KMS-11 (cell line): ENCODE results near the gene KCNQ1.

Source experiments
- H2AFZ ChIP-seq: fragments of 200-600 bp; sonication (generic); 2 replicates; pipeline ENCODE4 v1.6.1; 2016; ENCODE audit warnings: antibody characterized with exemption, mixed run types, low read depth
- H3K27ac ChIP-seq: fragments of 200-600 bp; sonication (generic); 2 replicates; pipeline ENCODE4 v1.6.1; 2016; ENCODE audit warnings: mild to moderate bottlenecking, mixed run types
- H3K27me3 ChIP-seq: fragments of 200-600 bp; sonication (generic); 2 replicates; pipeline ENCODE4 v1.6.1; 2017; ENCODE audit warnings: mild to moderate bottlenecking, low read depth, mixed run types, moderate library complexity; ENCODE audit not compliant: insufficient read depth
- H3K36me3 ChIP-seq: fragments of 200-600 bp; sonication (generic); 2 replicates; pipeline ENCODE4 v1.6.1; 2017; ENCODE audit warnings: mild to moderate bottlenecking, mixed run types; ENCODE audit not compliant: insufficient read depth
- H3K4me1 ChIP-seq: fragments of 200-600 bp; sonication (generic); 2 replicates; pipeline ENCODE4 v1.6.1; 2016; ENCODE audit warnings: mild to moderate bottlenecking, low read depth, mixed run types; ENCODE audit not compliant: poor library complexity, severe bottlenecking
- H3K4me2 ChIP-seq: fragments of 200-600 bp; sonication (generic); 2 replicates; pipeline ENCODE4 v1.7.0; 2016; ENCODE audit warnings: mild to moderate bottlenecking, mixed run types
- H3K4me3 ChIP-seq: fragments of 200-600 bp; sonication (generic); IDR thresholded peaks from 2 replicates; pipeline ENCODE4 v1.6.1; 2017; ENCODE audit warnings: low read depth, low read length, mixed read lengths; ENCODE audit not compliant: insufficient read depth
- H3K79me2 ChIP-seq: fragments of 200-600 bp; sonication (generic); 2 replicates; pipeline ENCODE4 v1.6.1; 2016; ENCODE audit warnings: low read depth, mixed run types; ENCODE audit not compliant: insufficient read depth
- H3K9ac ChIP-seq: fragments of 200-600 bp; sonication (generic); 2 replicates; pipeline ENCODE4 v1.6.1; 2016; ENCODE audit warnings: mild to moderate bottlenecking, mixed run types
- H4K20me1 ChIP-seq: fragments of 200-600 bp; sonication (generic); 2 replicates; pipeline ENCODE4 v1.6.1; 2016; ENCODE audit warnings: mild to moderate bottlenecking, mixed run types; ENCODE audit not compliant: insufficient read depth
- CTCF ChIP-seq: fragments of 200-600 bp; sonication (generic); conservative IDR thresholded peaks from 2 replicates; pipeline ENCODE4 v1.6.1; 2017; ENCODE audit warnings: low read depth, mild to moderate bottlenecking, antibody characterized with exemption, low read length, moderate library complexity, mixed read lengths

The KCNQ1 gene

DNA sequence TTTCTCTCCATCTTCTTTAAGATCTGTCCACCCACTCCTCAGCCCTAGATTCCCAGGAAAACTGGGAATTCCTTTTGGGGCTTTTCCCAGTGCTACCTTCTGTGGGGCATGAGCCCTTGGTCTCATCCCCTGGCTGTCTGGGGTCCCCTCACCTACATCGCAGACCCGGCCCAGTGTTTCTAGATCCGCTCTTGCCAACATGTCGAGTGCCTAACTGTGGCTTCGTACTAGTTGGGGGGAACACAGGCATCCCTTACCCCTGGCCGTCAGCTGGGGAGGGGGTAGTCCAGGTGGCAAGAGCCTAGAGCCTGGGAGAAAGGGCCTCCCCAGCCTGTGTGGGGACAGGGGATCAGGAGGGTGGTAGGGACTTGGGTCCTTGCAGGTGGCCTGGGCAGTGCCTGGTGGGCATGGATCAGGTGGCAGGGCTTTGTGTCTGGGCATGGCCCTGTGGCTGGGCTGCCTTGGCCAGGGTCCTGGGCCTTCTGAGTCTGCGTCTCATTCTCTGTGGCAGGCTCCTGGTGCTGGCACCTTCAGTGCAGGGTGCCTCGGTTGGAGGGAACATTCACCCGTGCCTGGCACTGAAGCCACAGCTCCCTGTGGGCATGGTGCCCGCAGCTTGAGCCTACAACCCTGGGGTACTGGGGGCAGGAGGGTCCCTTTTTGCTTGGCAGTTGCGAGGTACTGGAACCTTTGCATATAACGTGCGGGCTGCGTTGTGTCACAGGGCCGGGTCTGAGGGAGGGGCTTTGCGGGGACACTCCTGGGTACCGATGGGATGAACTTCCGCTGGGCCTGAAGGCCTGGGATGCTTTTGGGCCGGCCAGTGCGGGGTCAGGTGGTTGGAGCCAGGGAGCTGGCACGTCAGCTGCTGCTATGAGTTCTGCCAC is 4.1 kb downstream of the KCNQ1 start:
- H3K36me3 ChIP-seq, result no peaks in the 10 kb centered on the region
- H3K4me3 ChIP-seq, result no peak overlapping the region
- no peak overlapping the region for H3K4me2 ChIP-seq
- H3K79me2 ChIP-seq, result peaks cover 5% of the 10 kb centered on the region; the same call in 1 of the 2 replicates
- H3K9ac ChIP-seq, result no peak overlapping the region
- no peak for TF ChIP-seq CTCF
- H3K4me1 ChIP-seq, result peaks cover 23% of the 10 kb centered on the region
- no peaks in the 10 kb centered on the region for H3K27me3 ChIP-seq
- no peak overlapping the region for H3K27ac ChIP-seq
- no peaks in the 10 kb centered on the region for H4K20me1 ChIP-seq
- H2AFZ ChIP-seq, result no peak overlapping the region

GRCh38 chr11:2449548-2450320 is 4.9 kb downstream of the KCNQ1 start:
- H3K27ac ChIP-seq, result no peak overlapping the region
- H3K27me3 ChIP-seq, result no peaks in the 10 kb centered on the region

DNA sequence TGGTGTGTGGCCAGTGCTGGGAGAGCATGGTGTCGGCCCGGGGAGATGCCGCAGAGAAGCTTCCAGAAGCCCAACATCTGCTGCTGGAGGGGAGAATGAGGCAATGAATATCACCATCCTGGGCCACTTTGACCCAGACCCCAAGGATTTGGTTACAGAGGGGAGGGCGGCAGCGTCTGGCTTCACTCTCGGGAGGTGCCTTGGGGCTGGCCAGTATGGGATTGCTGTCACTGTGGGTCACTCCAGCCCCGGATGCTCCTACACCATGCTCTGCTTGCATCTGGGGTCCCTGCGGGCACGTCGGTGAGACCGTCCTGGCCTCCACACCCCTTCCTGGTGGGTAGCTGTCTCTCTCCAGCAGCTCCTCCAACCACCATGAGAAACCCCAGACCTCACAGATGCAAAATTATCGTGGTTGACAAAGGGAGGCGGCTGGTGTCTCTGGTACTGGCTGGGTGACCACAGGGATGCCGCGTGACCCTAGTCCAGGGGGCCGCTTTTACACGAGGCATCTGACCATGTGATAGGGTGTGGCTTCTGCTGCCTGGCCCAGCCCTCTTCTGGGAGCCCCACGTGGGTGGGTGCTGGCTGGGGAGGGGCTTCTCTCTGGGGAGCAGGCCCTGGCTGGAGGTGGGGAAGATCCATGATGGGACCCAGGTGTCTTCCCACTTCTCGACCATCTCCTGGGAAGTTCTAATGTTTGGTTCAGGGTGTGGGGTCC is 5.7 kb downstream of the KCNQ1 start:
- no peak overlapping the region for H3K4me3 ChIP-seq
- peaks cover 19% of the 10 kb centered on the region for H3K4me1 ChIP-seq
- no peak overlapping the region for H3K27ac ChIP-seq
- H3K36me3 ChIP-seq, result no peaks in the 10 kb centered on the region
- no peak overlapping the region for H2AFZ ChIP-seq
- H3K4me2 ChIP-seq, result no peak overlapping the region
- H3K27me3 ChIP-seq, result no peaks in the 10 kb centered on the region
- TF ChIP-seq CTCF, result no peak
- H4K20me1 ChIP-seq, result no peaks in the 10 kb centered on the region
- H3K9ac ChIP-seq, result no peak overlapping the region
- H3K79me2 ChIP-seq, result peaks cover 5% of the 10 kb centered on the region; the same call in 1 of the 2 replicates

More at GRCh38 chr11:2449548-2450320, 4.9 kb downstream of the KCNQ1 start:
- Histone ChIP-seq H3K4me3 (no peak overlapping the region), H3K4me1 (peaks cover 19% of the 10 kb centered on the region), H4K20me1 (no peaks in the 10 kb centered on the region), H3K4me2 (no peak overlapping the region), H3K36me3 (no peaks in the 10 kb centered on the region), H2AFZ (no peak overlapping the region), H3K9ac (no peak overlapping the region), H3K79me2 (peaks cover 5% of the 10 kb centered on the region; the same call in 1 of the 2 replicates)
- TF ChIP-seq CTCF, result no peak

DNA sequence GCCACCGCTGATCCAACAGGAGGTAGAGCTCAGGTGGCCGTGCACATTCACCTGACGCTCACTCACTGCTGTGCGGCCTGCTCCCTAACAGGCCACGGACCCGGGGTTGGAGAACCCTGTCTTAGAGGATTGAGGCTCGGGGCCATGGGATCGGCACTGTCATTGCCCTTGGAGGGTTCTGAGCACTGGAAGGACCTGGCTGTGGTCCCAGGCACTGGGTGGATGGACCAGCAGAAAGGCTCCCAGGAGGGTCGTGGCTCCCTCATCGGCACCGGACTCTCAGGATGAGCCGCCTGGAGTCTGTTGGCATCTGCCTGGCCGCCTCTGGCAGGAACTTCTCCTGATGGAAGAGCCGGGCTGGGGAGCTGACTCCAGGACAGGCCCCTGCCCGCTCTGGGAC is 6.5 kb downstream of the KCNQ1 start:
- TF ChIP-seq CTCF, result no peak
- peaks cover 5% of the 10 kb centered on the region; the same call in 1 of the 2 replicates for H3K79me2 ChIP-seq
- H4K20me1 ChIP-seq, result no peaks in the 10 kb centered on the region
- no peaks in the 10 kb centered on the region for H3K27me3 ChIP-seq
- no peaks in the 10 kb centered on the region for H3K36me3 ChIP-seq
- H3K4me1 ChIP-seq, result peaks cover 13% of the 10 kb centered on the region
- H3K4me3 ChIP-seq, result no peak overlapping the region
- no peak overlapping the region for H3K9ac ChIP-seq
- no peak overlapping the region for H2AFZ ChIP-seq
- H3K27ac ChIP-seq, result no peak overlapping the region
- H3K4me2 ChIP-seq, result no peak overlapping the region
